SKM-1 (cell line): Measurements from ENCODE around the gene GMPR2.

Source experiments
- DNase-seq: peaks from one replicate; lab custom pipeline; 2025; ENCODE audit not compliant: unreplicated experiment; lab: John Stamatoyannopoulos, UW

GMPR2 gene

DNA sequence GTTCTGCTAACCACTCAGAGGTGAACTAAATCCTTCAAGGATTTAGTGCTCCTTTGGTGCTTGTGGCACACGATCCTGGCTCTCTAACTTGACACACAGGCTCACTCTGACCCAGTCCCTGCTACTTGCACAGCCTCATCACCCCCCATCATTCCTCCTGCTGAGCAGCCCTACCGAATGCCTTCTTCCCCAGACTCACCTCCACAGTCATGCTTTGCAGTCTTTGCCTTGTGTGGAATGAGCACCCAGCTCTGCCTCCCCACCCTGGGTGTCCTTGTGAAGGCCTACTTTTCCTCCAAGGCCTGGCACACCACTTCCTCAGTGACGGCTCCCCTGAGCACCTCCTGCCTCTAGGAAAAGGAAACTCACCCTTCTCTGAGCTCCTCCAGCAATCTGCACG, 17.6 kb downstream of the GMPR2 start:
- DNase-seq: no peak

GRCh38 chr14:24251880-24252288, 19.2 kb downstream of the GMPR2 start:
- no peak for DNase-seq

DNA sequence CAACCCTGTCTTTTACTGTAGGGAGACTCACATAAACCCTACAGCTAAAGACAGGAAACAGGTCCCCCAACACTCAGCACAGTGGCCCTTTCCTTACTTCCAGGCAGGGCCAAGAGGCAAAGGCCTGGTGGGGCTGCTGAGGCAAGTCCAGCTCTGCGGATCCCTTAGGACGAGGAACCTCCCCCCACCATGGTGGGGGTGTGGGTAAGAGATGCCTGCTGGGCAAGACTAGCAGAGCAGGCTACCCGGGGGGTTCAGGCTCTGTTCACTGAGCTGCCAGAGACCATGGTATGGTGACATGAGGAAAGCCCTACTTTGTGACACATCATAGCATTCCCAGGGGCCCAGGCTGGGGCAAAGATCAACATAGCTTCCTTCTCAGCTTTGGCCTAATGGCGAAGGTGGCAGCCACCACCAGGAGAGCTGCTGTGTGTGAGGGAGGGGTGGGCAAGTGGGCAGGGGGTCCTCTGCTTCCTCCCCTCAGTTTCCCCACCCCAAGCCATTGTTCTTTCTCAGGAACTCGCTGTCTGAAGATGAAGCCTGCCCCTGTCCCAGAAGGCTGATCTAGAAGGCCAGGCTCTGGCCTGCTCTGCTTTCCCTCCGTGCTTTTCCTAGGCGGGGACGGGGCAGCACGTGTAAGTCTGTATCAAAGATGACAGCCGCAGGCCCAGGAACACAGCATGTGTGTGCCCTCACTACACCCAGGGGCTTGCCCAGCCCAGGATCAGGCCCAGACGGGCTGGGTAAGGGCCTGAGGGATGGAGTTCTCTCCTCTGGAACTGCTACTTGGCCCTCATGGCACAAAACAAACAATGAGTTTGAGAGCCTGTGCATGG, 19.8 kb downstream of the GMPR2 start:
- DNase-seq: no peak

DNA sequence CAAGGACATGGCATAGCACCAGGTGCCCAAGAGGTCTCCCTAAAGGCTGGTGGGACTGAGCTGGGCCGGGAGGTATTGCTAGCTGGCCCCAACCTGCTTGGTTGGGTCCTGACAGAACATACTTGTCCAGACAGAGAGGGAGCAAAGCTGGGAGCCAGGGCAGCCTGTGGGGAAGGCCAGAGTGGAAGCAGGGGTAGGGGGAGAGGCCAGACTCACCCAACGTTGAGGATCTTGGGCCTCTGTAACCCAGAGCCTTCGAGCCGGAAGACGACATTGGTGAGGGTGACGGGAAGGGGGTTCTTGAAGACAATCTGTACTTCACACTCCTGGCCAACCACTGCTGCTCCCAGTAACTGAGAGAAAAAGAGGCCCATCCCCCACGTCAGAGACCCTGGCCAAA, 21.2 kb downstream of the GMPR2 start:
- DNase-seq: no peak

DNA sequence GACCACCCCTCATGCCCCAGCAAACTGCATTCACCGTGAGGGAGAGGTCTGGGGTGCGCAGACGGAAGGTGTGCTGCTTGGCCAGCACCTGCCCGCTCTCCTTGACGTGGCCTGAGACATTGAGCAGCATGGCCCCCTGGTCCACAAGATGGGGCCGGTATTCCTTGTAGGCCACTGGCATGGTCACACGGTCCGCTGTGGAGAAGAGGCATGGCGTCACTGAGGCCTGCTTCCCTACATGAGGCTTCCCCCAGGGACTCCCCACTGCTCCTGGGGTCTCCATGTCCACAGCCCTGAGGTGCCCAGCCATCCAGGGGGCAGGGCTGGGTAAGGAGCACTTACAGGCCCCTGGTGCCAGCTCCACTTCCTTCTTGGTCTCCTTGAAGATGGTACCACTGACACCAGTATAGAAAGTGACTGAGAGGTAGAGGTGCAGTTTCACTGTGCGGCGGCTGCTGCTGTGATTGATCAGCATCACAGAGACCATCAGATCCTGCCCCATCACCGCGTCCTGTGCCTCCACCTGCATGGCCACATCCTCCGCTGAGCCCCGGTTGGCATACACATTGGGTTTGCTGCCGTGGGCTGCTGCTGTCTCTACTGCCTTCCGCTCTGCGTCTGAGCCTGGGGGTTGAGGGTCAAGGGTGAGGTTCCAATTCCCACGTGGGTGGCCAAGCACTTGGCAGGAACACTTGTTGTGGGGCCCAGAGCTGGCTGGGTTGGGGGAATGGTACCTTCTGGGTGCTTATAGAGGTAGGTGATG, 22.1 kb downstream of the GMPR2 start:
- no peak for DNase-seq

DNA sequence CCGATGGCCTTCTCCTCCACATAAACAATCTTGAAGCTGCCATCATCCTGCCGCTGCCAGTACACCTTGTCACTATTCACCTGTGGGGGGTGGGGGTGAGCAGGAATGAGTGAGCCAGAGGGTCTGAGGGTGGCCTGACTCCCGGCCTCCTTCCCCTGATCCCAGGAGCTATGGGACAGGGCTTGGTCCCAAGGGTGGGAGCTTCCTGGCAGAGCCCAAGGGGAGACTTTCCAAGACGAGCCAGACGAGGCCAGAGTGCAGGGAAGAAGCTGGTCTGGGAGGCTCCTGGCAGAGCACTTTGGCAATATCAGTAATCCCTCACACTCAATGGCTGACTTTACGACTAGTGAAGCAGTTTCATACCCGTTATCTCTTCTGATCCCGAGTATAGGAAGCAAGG, 22.7 kb downstream of the GMPR2 start:
- DNase-seq: no peak

GRCh38 chr14:24255931-24256711, 23.4 kb downstream of the GMPR2 start:
- no peak for DNase-seq

DNA sequence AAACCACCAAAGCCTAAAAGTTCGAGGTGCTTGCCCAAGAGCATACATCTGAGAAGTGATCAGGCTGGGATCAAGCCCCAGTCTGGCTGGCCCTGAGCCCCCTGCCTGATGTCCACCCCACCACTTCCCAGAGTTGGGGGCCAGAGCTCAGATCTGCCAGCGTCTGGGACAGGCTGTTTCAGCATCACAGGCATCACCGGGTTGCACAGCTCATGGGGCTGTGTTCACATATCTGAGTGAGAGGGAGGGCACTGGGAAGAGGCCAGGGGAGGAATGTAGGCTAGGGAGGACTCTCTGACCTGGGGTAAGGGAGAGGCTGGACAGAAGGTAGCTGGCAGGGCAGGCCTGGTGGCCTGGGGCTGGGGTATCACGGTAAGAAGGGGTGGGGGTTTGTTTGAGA, 24.2 kb downstream of the GMPR2 start:
- DNase-seq: no peak

- DNase-seq: no peak
Observed at GRCh38 chr14:24258119-24258518, 25.4 kb downstream of the GMPR2 start.

- no peak for DNase-seq
Observed at GRCh38 chr14:24258548-24259265, 26.0 kb downstream of the GMPR2 start.

GRCh38 chr14:24259282-24260025, 26.7 kb downstream of the GMPR2 start:
- no peak for DNase-seq

DNA sequence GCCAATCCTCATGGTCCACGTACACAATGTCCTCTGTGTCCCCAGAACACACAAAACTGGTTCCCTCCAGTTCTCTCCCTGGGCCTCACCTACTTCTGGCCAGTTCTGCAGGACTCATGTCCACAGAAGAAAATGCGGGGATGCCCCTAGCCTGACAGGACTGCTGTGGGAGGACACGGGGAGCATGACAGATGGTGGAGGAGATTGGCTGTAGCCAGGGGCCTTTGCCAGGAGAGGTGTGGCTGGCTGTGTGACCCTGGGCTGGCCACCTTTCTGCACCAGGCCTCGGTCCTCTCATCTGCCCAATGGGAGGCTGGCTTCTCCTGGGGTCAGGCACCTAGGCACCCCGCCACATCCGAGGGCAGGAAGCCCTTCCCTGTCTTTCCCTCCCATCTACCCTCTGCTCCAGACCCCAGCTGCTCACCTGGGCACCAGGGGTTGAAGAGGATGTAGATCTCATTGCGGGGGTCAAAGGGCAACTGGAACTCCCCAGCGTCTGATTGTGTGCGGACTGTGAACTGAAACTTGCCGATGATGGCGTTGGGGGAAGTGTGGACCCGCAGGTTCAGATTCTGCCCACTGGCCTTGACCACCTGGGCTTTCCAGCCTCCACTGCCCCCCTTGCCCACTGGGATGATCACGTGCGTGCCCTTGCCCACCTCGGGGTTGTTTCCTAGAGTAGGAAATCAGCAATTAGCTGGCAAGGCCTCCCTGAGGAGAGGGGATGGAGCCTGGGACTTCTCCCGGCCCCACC, 27.5 kb downstream of the GMPR2 start:
- DNase-seq: no peak

- no peak for DNase-seq
Observed at GRCh38 chr14:24260780-24261157, 28.0 kb downstream of the GMPR2 start.

GRCh38 chr14:24261256-24261968, 28.7 kb downstream of the GMPR2 start:
- DNase-seq: no peak

DNA sequence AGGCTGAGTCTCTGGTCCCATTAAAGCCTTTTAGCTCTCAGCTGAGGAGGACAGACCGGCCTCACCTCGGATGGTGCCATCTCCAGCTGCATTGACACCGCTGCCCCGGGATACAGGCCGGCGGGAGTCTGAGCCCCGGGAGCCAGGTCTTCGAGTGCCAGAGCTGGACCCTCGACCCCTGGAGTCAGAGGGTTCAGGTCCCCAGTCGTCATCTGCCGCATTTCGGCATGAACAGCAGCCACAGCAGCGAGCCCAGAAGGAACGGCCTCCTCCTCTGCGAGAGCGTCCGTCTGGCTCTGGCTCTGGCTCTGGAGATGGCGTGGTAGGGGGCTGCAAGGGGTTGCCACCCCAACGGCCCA, 29.2 kb downstream of the GMPR2 start:
- DNase-seq: no peak

- DNase-seq: no peak
Observed at GRCh38 chr14:24262821-24263733, 30.3 kb downstream of the GMPR2 start, which contains the start of gene TGM1. Gene TGM1, minus strand, starts transcription at chr14:24263177. Its CDS starts 825 bp downstream, at chr14:24262352.

DNA sequence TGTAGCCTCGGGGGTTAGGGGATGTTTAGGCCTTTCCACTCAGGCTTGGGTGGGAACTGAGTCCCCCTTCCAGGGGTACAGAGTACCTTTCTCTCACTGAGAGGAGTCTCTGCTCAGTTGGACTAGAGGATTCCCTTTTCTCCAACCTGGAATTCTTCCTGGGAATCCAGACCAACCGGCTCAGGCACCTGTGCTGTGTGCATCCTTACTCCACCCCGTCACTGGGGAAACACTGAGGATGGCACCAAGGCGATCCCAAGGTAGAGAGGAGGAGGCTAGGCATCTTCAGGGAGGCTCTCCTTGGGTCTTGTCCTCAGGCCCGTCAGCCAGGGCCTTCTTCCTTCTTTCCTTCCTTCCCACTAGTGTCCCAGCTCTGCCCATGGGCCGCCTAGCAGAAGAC, 31.1 kb downstream of the GMPR2 start:
- DNase-seq: no peak

DNA sequence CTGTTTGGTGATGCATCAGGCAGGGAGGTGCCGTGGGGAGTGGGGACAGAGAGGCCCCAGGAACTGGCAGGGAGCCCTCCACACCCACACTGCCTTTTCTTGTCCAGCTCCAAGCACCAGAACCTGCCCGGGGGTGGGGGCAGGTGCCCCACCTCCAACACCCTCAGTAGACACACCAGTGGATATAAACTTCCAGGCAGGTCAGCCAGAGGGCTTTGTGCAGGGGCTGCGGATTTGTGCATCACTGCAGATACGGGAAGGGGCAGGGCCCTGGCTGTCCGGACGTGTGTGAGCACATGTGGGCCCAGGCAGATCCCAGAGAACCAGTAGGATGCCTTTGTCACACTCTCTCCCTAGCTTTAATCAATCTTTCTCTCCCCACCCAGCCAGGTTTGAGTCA, 31.6 kb downstream of the GMPR2 start:
- DNase-seq: no peak
